ENCODE results near the gene APOBEC3F.
"Not testable (repeated sequence)": the region's sequence is repeated elsewhere in the genome, so short reads cannot be mapped to it uniquely, and the experiment has no call there.

The APOBEC3F gene

GRCh38 chr22:39077912-39078311 lies 37.2 kb downstream of the APOBEC3F start:
- POLR2A ChIA-PET (ENCODE audit: low non-redundant PET); CTCF ChIA-PET: not testable (repeated sequence)

GRCh38 chr22:39078329-39078728 lies 37.7 kb downstream of the APOBEC3F start:
- H3K27ac ChIP-seq = no peak overlapping the region
- no peak for TF ChIP-seq CTCF (conservative IDR thresholded peaks at IDR 0.05; ENCODE audit: low read depth)
- ChIA-PET POLR2A (ENCODE audit: low non-redundant PET) (no interaction called here), CTCF (no interaction called here)
- DNase-seq (ENCODE audit: low spot score) = no peak

More at GRCh38 chr22:39077912-39078311, 37.2 kb downstream of the APOBEC3F start:
- H3K27ac ChIP-seq; DNase-seq (ENCODE audit: low spot score): not testable (repeated sequence)

- DNase-seq (ENCODE audit: low spot score); POLR2A ChIA-PET (ENCODE audit: low non-redundant PET); CTCF ChIA-PET; H3K27ac ChIP-seq: not testable (repeated sequence)
Observed at GRCh38 chr22:39079054-39079637, 38.5 kb downstream of the APOBEC3F start.

GRCh38 chr22:39080052-39080762 lies 39.5 kb downstream of the APOBEC3F start:
- no peak for TF ChIP-seq CTCF (conservative IDR thresholded peaks at IDR 0.05; ENCODE audit: low read depth)
- ChIA-PET POLR2A (ENCODE audit: low non-redundant PET) (no interaction called here), CTCF (interaction anchor here (0.7 kb wide), 1 partner anchor 114 kb away, joined by 7 read pairs; no protein-coding TSS in a partner anchor)
- no peak for DNase-seq (ENCODE audit: low spot score)
- no peak overlapping the region for H3K27ac ChIP-seq

GRCh38 chr22:39081016-39081415 lies 40.4 kb downstream of the APOBEC3F start:
- ChIA-PET POLR2A (ENCODE audit: low non-redundant PET) (no interaction called here), CTCF (no interaction called here)
- H3K27ac ChIP-seq = no peak overlapping the region
- no peak for TF ChIP-seq CTCF (conservative IDR thresholded peaks at IDR 0.05; ENCODE audit: low read depth)
- no peak for DNase-seq (ENCODE audit: low spot score)

GRCh38 chr22:39081598-39081997 lies 40.9 kb downstream of the APOBEC3F start:
- DNase-seq (ENCODE audit: low spot score) = no peak
- ChIA-PET POLR2A (ENCODE audit: low non-redundant PET) (no interaction called here), CTCF (no interaction called here)
- no peak overlapping the region for H3K27ac ChIP-seq
- no peak for TF ChIP-seq CTCF (conservative IDR thresholded peaks at IDR 0.05; ENCODE audit: low read depth)

- DNase-seq (ENCODE audit: low spot score) = no peak
- no peak overlapping the region for H3K27ac ChIP-seq
- ChIA-PET POLR2A (ENCODE audit: low non-redundant PET) (no interaction called here), CTCF (no interaction called here)
- TF ChIP-seq CTCF (conservative IDR thresholded peaks at IDR 0.05; ENCODE audit: low read depth) = no peak
Observed at GRCh38 chr22:39083212-39084165, 42.8 kb downstream of the APOBEC3F start.

Measured in RWPE1 (cell line).